GM12891 (cell line): ENCODE measurements around the gene CNTNAP5.

Experiments used
- POLR2A ChIP-seq: IDR thresholded peaks from 2 replicates; pipeline ENCODE4 v1.6.1; 2011; ENCODE audit warnings: low read depth, low read length, control low read depth
- POLR2AphosphoS5 ChIP-seq: IDR thresholded peaks from 2 replicates; pipeline ENCODE4 v1.6.1; 2011; ENCODE audit warnings: low read depth, low read length, control low read depth
- POU2F2 ChIP-seq: IDR thresholded peaks from 2 replicates; pipeline ENCODE4 v1.6.1; 2011; ENCODE audit warnings: low read depth, mild to moderate bottlenecking, control low read depth, low read length, moderate library complexity
- TAF1 ChIP-seq: IDR thresholded peaks from 2 replicates; pipeline ENCODE4 v1.6.1; 2011; ENCODE audit warnings: low read depth, low read length, control low read depth

DNA sequence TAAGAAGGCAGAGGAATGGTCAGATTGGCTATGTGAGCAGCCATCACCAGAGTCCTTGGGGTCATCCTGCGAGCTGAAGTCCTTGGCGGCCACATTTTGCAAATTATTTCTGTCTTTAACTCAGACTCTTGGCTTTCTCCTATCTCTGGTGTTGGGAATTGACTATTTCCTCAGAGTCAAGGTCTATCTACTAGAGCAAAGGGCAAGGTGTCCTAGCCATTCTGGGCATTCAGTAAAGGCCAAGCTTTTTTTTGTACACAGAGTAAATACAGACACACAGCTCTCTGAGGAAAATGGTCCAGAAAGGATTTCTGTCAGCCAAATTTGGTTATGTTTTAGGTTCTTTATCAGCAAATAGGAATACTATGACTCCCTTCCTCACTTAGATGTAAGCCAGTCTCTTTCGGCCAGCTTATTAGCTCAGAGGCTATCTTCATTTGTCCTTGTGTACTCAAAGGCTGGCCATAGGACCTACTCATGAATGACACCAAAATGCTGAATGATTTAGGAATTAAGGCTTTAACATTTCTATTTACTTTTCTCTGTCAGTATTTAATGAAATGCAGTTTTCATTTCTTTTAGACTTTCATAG is 146.5 kb downstream of the CNTNAP5 start:
- no peak for TF ChIP-seq POLR2A
- TF ChIP-seq POLR2AphosphoS5 = no peak
- no peak for TF ChIP-seq TAF1
- TF ChIP-seq POU2F2 = no peak
